K562 (cell line): ENCODE results near the gene FSCN2. TPM values are rescaled to one million over a fixed set of nuclear protein-coding genes. Genes with fewer than 3 reads are reported as not detected.

Experiments used
- BCLAF1 ChIP-seq, 2 experiments: fragments of 450-650 bp in 1 of 2; IDR thresholded peaks; 2 replicates each; pipeline ENCODE4 v1.6.1; 2011 to 2017; ENCODE audit warnings: low read depth in 2 of 2, antibody characterized with exemption in 1 of 2, borderline replicate concordance in 1 of 2, low read length in 1 of 2, mild to moderate bottlenecking in 1 of 2, mixed read lengths in 1 of 2; ENCODE audit not compliant: control insufficient read depth in 1 of 2
- GATA2 ChIP-seq: sonication (generic); formaldehyde crosslinking; IDR thresholded peaks from 2 replicates; pipeline ENCODE4 v1.4.0; 2020; ENCODE audit warnings: mild to moderate bottlenecking, missing genetic modification reagents
- HMGXB4 ChIP-seq: sonication (generic); formaldehyde crosslinking; IDR thresholded peaks from 2 replicates; pipeline ENCODE4 v1.8.1; 2023; ENCODE audit warnings: mild to moderate bottlenecking, missing genetic modification reagents
- LCOR ChIP-seq: sonication (generic); formaldehyde crosslinking; IDR thresholded peaks from 2 replicates; pipeline ENCODE4 v1.8.0; 2022; ENCODE audit warnings: mild to moderate bottlenecking, missing genetic modification reagents
- MYNN ChIP-seq, 2 experiments: sonication (generic); formaldehyde crosslinking in 1 of 2; IDR thresholded peaks; 2 replicates each; pipeline versions ENCODE4 v1.5.0 to v1.6.1; 2016 to 2020; ENCODE audit warnings: antibody characterized with exemption in 1 of 2, missing genetic modification reagents in 1 of 2
- OTX1 ChIP-seq: fragments of 450-650 bp; formaldehyde crosslinking; IDR thresholded peaks from 2 replicates; pipeline ENCODE4 v1.4.0; 2022; ENCODE audit warnings: mild to moderate bottlenecking
- PML ChIP-seq: IDR thresholded peaks from 2 replicates; pipeline ENCODE4 v1.6.1; 2012; ENCODE audit warnings: low read length, inconsistent platforms
- POLR2A ChIP-seq: fragments of 450-650 bp; conservative IDR thresholded peaks from 2 replicates; pipeline ENCODE4 v1.6.1; 2016
- POLR2B ChIP-seq: fragments of 450-650 bp; IDR thresholded peaks from 2 replicates; pipeline ENCODE4 v1.6.1; 2018; ENCODE audit warnings: low read depth; ENCODE audit not compliant: partially characterized antibody
- POLR2G ChIP-seq: fragments of 200-400 bp; formaldehyde crosslinking; IDR thresholded peaks from 2 replicates; pipeline ENCODE4 v1.6.1; 2017; ENCODE audit warnings: low read depth, mild to moderate bottlenecking, antibody characterized with exemption, low read length, moderate library complexity
- STAT6 ChIP-seq: sonication (generic); formaldehyde crosslinking; IDR thresholded peaks from 2 replicates; pipeline ENCODE4 v1.8.1; 2023; ENCODE audit warnings: mild to moderate bottlenecking, missing genetic modification reagents
- TBL1XR1 ChIP-seq, 2 experiments: IDR thresholded peaks; 2 replicates each; pipeline ENCODE4 v1.6.1; 2012; ENCODE audit warnings: improper control_type of control experiment in 2 of 2, low read length in 2 of 2, mild to moderate bottlenecking in 1 of 2
- THRB ChIP-seq: fragments of 450-650 bp; formaldehyde crosslinking; conservative IDR thresholded peaks from 2 replicates; pipeline ENCODE4 v1.4.0; 2022; ENCODE audit warnings: mild to moderate bottlenecking, missing genetic modification characterization
- ZKSCAN1 ChIP-seq: fragments of 150-350 bp; IDR thresholded peaks from 2 replicates; pipeline ENCODE4 v1.6.1; 2016; ENCODE audit warnings: low read depth, low read length
- ZNF12 ChIP-seq: sonication (generic); formaldehyde crosslinking; IDR thresholded peaks from 2 replicates; pipeline ENCODE4 v1.4.0; 2020; ENCODE audit warnings: mild to moderate bottlenecking, missing genetic modification reagents
- ZNF347 ChIP-seq: fragments of 450-650 bp; formaldehyde crosslinking; IDR thresholded peaks from 2 replicates; pipeline ENCODE4 v1.4.0; 2020; ENCODE audit warnings: low read depth, mild to moderate bottlenecking, moderate library complexity
- ZNF445 ChIP-seq: fragments of 250-450 bp; sonication (Bioruptor Pico); IDR thresholded peaks from 2 replicates; pipeline ENCODE4 v1.4.0; 2020; ENCODE audit warnings: low read depth, mild to moderate bottlenecking, moderate library complexity
- ZSCAN32 ChIP-seq: fragments of 450-650 bp; formaldehyde crosslinking; IDR thresholded peaks from 2 replicates; pipeline ENCODE4 v1.4.0; 2020; ENCODE audit warnings: mild to moderate bottlenecking, moderate library complexity
- polyA plus RNA-seq, 8 experiments: library from polyadenylated mRNA; depleted of rRNA in 4 of 8; stranded (reverse) in 5 of 8; unstranded in 3 of 8; fragments of >200 nt; fragmentation: Nextera tagmentation in 2 of 8; fragmentation: Illumina TruSeq in 1 of 8; extraction: Ambion mirVana in 2 of 8; extraction: Trizol in 1 of 8; gene quantifications; 2 replicates each; pipeline versions ENCODE4 v1.2.1 to v1.2.3, GENCODE V29; 2011 to 2014; ENCODE audit warnings: inconsistent platforms in 1 of 8, missing spikeins in 1 of 8
- total RNA-seq, 7 experiments: library from RNA; depleted of rRNA in 6 of 7; stranded (reverse); fragments of >200 nt in 6 of 7; fragmentation: Illumina TruSeq in 2 of 7; extraction: Trizol in 2 of 7; gene quantifications; 2 replicates each; pipeline versions ENCODE4 v1.2.1 to v1.2.3, GENCODE V29; 2011 to 2021; ENCODE audit warnings: low replicate concordance in 1 of 7

Gene FSCN2
- total and polyA plus RNA-seq, 9 of the 15 experiments (the other 6 are each of a cell fraction or from before 2014, with no cell fraction given) = 0.08 TPM; not detected in 8

- 0 out of 2 replicates have a peak, but pooled peaks have one; percentile 27 for TF ChIP-seq HMGXB4 (CRISPR knock-in tag)
- TF ChIP-seq ZNF347 = 0 out of 2 replicates have a peak, but pooled peaks have one; percentile 27
- peak; percentile 92 for TF ChIP-seq THRB (CRISPR knock-in tag)
- no peak for TF ChIP-seq GATA2 (CRISPR knock-in tag)
- peak; percentile 20; the same call in 1 of the 2 replicates for TF ChIP-seq PML
- 0 out of 2 replicates have a peak, but pooled peaks have one; percentile 39 for TF ChIP-seq ZSCAN32
- TF ChIP-seq ZNF445 (CRISPR knock-in tag) = no peak
- TF ChIP-seq ZNF12 (CRISPR knock-in tag) = no peak
- peak; percentile 70 for TF ChIP-seq OTX1 (CRISPR knock-in tag)
- TF ChIP-seq POLR2B = peak; percentile 63
- 0 out of 2 replicates have a peak, but pooled peaks have one; percentile 2 for TF ChIP-seq ZKSCAN1
- TF ChIP-seq MYNN (IDR thresholded peaks at IDR 0.05) = 0 out of 2 replicates have a peak, but pooled peaks have one; percentile 22
- no peak for TF ChIP-seq MYNN (CRISPR knock-in tag; IDR thresholded peaks at IDR 0.05)
- 0 out of 2 replicates have a peak, but pooled peaks have one; percentile 3 for TF ChIP-seq POLR2G
- TF ChIP-seq LCOR = peak; percentile 26; the same call in 1 of the 2 replicates
- TF ChIP-seq STAT6 (CRISPR knock-in tag) = no peak
- TF ChIP-seq POLR2A = peak; percentile 84
- TF ChIP-seq BCLAF1 (IDR thresholded peaks at IDR 0.05; ENCODE audit: borderline replicate concordance in 1 of 2, control insufficient read depth in 1 of 2, low read depth in 2 of 2, low read length in 1 of 2) = peak in 1 of 2 experiments; percentile 68; a peak in 1 of 4 replicates
- TF ChIP-seq TBL1XR1 (IDR thresholded peaks at IDR 0.05; ENCODE audit: low read length in 2 of 2) = 0 out of 4 replicates have a peak, but pooled peaks of 1 of the 2 experiments have one; percentile 1
These were observed 18.8 kb upstream of the FSCN2 start (continued) for GRCh38 chr17:81509207-81509971.
